GM21723 (cell line): ENCODE measurements around the gene ERBB2.

Source experiments
- ATAC-seq: cut with Tn5 transposase; IDR thresholded peaks from one replicate; pipeline ENCODE4 v1.9.1; 2021; ENCODE audit warnings: mild to moderate bottlenecking, moderate library complexity; ENCODE audit not compliant: unreplicated experiment

ERBB2 gene

DNA sequence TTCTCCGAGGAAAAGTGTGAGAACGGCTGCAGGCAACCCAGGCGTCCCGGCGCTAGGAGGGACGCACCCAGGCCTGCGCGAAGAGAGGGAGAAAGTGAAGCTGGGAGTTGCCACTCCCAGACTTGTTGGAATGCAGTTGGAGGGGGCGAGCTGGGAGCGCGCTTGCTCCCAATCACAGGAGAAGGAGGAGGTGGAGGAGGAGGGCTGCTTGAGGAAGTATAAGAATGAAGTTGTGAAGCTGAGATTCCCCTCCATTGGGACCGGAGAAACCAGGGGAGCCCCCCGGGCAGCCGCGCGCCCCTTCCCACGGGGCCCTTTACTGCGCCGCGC lies at the start of gene ERBB2:
Gene ERBB2, plus strand, starts transcription at position 247 of the 330 bp plus-strand sequence. CDS start 175 bp downstream, outside the sequence.
- no peak for ATAC-seq

DNA sequence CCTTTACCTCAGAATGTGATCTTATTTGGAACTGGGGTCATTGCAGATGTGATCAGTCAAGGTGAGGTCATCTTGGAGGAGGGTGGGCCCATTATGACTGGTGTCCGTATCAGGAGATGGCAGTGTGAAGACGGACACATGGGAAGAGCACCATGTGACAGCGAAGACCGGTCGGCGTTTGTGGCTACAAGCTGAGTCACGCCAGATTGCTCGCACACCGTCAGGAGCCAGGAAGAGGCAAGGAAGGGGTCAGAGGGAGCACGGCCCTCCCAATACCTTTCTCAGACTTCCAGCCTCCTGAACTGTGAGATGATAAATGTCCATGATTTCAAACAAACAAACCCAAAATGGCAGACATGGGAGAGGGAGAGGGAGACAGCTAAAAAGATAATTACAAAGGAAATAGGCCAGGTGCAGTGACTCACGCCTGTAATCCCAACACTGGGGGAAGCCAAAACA lies 49.7 kb upstream of the ERBB2 start:
- no peak for ATAC-seq

DNA sequence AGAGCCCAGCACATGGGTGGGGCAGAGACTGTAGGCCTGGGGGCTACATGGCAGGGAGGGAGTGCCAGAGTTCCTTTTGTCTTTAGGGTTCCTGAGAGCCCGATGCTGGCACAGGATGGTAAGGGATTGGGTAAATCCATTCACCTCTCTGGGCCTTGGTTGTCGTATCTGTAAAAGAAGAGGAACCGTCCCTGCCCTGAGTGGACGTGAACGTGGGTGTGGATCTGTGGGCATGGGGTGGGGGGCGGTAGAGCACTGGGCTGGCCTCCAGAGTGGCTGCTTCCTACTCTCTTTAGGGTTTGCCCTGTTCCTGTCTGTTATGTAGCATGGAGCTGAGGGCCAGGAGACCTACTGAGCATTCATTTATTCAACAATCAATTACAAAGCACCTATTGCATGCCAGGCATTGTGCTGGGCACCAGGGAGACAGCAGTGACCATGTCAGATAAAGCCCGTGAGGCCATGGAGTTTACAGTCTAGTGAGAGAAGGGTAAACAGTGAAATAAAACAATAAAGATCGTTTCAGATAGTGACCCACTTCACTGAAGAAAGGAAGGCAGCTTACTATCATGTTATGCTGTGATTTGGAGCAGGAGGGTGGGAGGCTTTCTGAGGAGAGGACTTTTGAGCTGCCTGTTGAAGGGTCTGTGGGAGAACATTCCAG lies 47.8 kb upstream of the ERBB2 start:
- no peak for ATAC-seq

DNA sequence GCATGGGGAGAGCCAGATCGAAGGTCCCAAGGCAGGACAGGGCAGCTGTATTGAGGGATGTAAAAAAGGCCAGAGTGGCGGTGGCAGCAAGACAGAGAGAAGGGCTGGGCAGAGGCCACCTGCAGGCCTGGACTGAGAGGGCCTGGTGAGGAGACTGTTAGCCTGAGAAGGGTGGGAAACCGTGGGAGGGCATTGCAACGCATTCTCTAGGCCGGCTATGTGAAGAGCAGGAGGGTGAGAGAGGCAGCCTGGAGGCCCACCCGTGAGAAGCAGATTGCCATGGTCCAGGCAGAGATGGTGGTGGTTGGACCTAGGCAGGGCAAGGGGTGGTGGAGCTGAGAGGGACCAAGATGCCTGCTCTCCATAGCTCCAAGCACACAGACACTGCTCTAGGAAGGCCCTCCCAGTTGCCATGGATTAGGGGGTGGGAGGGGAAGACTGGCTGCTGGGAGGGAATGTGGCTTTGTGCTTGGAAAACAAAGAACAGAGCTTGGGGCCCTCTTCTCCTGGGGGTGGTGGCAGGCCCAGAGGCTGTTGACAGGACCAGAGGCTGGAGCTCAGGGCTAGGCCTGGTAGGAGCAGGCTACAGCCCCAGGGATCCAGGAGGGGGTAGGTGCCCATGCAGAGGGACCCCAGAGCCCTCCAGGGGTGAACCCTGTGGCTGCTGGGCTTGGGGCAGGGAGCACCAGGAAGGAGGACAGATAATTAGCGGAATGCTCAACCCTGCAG lies 47.1 kb upstream of the ERBB2 start:
- no peak for ATAC-seq

DNA sequence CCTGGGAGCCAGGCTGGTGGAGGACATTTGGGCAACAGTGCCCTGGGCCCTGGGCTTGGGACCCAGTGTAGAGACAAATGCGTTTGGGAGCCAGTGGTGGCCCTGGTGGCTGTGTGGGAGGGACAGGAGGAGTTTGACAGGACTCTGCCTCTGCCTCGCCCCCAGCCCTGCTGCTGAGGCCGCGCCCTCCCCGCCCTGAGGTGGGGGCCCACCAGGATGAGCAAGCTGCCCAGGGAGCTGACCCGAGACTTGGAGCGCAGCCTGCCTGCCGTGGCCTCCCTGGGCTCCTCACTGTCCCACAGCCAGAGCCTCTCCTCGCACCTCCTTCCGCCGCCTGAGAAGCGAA lies 46.6 kb upstream of the ERBB2 start:
- no peak for ATAC-seq

DNA sequence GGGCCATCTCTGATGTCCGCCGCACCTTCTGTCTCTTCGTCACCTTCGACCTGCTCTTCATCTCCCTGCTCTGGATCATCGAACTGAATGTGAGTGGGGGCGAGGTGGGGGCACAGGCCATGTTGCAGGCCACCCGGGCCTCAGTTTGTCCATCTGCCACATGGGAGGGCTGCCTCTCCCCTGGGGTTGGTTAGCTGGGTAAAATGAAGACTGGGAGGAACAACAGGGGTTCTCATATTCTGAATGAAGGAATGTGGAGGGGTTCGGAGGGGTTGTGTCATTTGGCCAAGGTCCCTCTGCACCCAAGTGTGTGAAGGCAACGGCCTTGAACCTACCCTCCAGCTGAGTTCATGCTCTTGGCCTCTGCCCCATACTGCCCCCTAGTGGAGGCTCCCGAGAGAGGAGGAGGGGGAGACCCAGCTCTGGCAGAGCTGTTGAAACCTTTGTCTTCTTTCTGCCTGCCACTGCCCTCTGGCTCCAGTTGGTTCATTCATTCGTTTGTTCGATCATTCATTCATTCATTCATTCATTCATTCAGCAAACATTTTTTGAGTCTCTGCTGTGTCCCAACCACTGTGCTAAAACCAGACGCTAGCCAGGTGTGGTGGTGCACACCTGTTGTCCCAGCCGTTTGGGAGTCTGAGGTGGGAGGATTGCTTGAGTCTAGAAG lies 46.1 kb upstream of the ERBB2 start:
- no peak for ATAC-seq

DNA sequence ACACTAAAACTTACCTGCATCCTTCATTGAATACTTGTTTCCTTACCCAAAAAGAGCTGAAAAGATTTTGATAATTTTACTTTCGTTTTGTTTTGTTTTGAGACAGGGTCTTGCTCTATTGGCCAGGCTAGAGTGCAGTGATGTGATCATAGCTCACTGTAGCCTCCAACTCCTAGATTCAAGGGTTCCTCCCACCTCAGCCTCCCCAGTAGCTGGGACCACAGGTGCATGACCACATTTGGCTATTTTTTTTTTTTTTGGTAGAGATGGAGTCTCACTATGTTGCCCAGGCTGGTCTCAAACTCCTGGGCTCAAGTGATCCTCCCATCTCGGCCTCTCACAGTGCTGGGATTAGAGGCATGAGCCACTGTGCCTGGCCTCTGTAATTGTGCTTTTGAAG lies 44.8 kb upstream of the ERBB2 start:
- ATAC-seq = no peak

DNA sequence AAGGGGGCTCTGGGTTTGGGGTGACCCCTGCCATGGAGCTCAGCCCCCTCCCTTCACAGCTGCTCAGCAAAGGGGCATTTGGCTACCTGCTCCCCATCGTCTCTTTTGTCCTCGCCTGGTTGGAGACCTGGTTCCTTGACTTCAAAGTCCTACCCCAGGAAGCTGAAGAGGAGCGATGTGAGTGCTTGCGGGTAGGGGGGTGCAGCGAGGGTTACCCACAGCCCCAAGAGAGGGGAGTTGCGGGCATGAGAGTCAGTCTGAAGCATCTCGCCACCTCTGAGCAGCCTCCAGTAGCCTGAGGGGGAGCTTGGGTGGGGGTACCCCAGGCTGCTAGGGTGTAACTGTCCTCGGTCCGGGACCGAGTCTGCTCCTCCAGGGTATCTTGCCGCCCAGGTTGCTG lies 41.5 kb upstream of the ERBB2 start:
- ATAC-seq = no peak

DNA sequence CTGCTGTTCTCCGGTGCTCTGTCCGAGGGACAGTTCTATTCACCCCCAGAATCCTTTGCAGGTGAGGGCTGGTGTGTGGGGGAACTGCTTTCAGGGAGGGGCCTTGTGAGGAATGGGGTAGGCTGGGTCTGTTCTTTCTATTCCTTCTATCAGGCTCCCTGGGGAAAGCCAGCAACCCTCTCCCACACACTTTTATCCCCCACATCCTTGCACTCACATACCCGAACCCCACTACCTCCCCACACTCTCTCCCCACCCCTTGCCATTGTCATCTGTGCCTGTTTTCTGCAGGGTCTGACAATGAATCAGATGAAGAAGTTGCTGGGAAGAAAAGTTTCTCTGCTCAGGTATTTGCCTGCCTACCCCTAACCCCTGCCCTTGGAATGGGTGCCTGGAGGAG lies 41.1 kb upstream of the ERBB2 start:
- no peak for ATAC-seq

DNA sequence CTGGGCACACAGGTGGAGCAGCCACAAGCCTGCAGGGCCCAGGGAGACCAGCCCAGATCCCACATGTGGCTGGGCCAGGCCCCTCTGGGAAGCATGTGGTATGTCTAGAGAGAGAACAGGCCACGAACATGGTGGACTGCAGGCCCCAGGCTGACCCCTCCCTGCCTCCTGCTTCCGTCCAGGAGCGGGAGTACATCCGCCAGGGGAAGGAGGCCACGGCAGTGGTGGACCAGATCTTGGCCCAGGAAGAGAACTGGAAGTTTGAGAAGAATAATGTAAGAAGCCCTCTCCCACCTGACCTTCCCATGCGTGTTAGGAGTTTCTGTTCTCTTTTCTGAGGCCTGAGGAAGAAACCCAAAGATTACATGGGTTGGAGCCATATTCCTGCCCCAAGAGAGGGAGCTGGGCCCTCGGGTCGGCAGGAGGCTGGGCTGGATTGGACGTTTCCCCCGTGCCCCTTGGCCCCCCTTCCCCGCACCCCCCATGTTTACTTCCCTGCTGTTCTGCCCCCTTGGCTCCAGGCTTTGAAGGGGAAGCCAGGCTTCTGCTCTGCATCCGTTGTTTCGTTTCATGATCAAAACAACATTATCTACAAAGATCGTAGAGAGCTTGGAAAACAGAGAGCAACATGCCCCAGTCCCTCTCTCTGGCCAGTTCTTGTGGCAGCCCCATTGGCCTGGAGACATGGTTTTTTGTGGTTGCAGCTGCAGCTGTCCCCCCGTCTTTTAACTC lies 40.4 kb upstream of the ERBB2 start:
- ATAC-seq = no peak

DNA sequence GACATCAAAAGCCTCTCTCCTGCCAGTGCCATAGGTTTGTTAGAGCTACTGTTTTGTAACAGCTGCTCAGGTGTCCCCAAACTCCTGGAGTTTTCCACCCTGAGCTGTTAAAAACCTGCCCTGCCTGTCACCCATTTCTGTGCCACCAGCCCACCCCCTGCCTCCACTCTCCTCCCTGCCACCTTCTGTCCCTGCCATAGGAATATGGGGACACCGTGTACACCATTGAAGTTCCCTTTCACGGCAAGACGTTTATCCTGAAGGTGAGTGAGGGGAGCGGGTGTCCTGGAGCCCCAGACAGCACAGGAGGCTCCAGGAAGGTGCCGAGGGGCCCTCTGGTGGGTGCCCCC lies 39.9 kb upstream of the ERBB2 start:
- no peak for ATAC-seq

DNA sequence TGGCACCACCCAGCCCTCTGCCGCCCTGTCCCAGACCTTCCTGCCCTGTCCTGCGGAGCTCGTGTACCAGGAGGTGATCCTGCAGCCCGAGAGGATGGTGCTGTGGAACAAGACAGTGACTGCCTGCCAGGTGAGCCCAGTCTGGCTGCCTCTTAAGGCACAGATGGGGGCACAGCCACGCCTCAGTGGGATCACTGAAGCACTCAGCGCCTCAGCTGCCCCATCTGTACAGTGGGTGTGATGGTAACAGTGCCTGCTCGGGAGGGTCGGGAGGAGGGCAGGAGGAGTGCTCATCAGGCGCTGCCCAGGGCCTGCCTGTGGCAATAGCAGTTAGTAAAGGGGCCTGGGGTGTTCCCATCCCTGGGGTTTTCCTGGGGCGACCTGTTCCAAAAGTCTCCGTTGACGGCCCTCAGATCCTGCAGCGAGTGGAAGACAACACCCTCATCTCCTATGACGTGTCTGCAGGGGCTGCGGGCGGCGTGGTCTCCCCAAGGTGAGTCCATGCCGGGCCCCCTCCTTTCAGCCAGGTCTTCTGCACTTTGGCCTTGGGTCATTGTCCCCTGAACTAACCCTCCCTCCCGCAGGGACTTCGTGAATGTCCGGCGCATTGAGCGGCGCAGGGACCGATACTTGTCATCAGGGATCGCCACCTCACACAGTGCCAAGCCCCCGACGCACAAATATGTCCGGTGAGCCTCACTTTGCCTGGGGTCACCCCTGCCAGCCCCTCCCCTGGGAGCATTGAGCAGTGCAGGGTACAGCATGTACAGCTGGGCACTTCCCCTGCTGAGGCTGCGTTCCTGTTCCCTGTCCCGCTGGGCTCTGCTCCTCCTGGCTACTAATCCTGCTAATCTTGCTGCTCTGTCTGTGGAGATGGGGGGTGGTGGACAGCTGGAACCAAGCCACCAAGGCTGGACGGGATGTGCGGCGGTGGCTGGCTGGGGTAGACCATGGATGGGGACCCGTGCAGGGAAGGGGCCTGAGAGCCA lies 39.2 kb upstream of the ERBB2 start:
- no peak for ATAC-seq

DNA sequence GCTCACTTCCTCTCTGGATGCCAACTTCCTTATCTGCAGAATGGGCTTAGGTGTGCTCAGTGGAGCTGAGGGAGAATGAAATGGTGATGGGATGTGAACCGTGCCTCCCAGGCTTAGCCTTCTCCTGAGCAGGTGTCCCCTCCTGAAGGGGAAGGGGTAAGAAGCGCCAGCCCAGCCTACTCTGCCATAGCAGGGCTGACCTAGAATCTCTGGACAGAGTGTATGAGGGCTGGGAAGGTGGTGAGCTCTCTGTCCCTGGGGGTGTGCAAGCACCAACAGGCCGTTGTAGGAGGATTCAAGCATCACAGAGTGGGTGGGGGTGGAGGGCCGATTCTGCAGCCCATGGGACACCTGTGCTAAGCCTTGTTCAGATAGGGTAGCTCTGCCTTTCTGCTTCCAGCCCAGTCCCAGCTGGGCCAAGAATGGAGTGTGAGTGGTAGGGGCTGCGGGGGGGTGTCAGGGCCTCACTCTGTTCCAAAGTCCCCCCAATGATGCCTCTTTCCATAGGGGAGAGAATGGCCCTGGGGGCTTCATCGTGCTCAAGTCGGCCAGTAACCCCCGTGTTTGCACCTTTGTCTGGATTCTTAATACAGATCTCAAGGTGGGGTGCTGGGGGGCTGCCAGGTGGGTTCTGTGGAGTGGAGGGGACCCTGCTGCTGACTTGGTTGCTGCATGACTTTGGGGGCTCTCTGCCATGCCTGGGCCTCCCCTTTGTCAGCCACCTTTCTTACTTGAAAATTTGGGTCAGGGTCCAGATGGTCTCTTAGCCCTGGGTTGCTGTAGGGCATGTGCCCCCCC lies 37.9 kb upstream of the ERBB2 start:
- no peak for ATAC-seq

DNA sequence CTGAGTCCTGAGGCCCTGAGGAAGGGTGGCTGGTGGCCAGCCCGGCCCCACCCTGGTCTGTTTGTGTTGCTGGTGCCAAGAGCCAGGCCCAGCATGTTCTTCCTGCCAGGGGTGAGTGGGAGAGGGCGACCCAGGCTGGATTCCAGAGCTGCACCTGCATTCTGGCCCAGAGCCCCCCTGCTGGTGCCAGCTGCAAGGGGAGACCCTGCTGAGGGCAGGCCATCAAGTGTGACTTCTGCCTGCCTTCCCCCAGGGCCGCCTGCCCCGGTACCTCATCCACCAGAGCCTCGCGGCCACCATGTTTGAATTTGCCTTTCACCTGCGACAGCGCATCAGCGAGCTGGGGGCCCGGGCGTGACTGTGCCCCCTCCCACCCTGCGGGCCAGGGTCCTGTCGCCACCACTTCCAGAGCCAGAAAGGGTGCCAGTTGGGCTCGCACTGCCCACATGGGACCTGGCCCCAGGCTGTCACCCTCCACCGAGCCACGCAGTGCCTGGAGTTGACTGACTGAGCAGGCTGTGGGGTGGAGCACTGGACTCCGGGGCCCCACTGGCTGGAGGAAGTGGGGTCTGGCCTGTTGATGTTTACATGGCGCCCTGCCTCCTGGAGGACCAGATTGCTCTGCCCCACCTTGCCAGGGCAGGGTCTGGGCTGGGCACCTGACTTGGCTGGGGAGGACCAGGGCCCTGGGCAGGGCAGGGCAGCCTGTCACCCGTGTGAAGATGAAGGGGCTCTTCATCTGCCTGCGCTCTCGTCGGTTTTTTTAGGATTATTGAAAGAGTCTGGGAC lies 37.1 kb upstream of the ERBB2 start:
- ATAC-seq = no peak

DNA sequence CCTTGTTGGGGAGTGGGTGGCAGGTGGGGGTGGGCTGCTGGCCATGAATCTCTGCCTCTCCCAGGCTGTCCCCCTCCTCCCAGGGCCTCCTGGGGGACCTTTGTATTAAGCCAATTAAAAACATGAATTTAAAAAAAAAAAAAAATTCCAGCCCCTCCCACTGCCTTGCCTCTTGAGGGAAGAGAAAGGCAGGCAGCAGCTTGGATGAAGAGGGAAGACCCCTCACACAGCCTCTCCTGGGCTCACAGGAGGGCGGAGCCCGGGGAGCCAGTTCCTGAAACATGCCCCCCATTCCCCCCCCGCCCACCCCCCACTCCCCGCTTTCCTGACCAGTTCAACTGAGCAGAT lies 36.5 kb upstream of the ERBB2 start:
- ATAC-seq = no peak

DNA sequence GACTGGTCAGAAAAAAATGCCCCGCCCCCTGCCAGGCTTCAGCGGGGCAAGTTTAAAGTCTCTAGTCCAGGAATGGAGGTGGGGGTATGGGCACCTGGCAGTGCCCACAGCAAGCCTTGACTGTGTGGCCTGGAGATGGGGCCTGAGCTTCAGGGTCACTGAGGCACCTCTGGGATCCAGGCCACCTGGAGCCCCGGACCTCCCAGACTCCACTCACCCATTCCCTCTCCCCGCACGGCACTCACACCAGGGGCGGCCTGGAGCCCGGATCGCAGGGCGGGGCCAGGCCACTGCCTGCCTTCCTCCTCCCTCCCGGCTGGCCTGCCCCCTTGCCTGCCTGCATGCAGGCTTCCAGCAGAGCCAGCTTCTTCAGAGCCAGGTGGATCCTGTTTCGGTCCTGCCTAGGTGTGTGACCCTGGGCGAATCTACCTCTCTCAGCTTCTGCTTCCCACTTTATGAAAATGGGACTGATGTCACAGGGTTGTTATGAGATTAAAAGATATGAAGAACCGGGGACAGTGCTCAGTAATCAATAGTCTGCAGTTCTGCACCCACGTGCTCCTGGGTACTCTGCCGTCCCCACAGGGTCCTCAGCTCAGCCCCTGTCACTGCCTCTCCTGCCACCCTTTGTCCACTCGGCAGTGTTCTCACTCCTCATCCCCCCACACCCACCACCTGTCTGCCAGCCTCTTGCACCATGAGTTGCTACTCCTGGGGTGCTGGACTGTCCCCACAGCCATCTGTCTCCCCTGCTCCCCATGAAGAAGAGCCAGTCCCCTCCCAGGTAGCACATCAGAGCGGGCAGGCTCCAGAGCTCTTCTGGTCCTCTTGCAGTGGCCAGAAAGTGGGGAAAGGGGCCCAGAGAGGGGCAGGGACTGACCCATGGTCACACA lies 35.9 kb upstream of the ERBB2 start:
- no peak for ATAC-seq

DNA sequence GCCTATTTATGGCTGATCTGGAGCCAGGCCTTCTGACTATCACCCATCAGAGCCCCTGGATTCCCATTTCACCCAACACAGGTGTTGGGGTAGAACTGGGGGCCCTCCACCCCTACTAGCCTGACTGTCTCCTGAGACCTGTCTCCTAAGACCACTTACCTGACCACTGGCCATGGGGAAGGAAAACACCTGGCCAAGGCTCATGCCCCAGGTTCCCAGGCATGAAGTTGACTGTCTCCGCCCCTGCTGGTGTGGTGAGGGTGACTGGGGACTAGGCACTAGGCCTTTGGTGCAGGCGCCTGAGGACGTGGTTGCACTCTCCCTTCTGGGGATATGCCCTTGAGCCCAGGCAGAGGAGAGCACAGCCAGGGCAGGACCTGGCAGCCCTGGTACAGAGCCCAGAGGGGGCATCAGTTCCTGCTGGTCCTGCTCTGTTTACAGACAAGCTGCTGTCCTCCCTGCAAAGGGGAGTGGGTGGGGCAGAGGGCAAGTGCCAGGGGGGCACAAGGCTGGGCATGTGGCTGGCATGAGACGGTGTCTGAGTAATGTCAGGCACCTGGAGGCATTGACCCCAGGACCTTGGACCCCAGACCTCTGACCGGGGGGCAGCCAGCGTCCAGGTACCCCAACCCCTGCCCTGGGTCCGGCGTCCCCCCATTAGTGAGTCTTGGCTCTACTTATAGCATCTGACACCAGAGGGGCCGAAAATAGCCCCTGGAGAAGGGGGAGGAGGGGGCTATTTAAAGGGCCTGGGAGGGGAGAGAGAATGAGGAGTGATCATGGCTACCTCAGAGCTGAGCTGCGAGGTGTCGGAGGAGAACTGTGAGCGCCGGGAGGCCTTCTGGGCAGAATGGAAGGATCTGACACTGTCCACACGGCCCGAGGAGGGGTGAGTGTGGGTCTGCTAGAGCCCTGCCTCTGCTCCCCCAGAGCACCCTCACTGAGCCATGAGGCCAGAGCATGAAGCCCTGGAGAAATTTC lies 35.0 kb upstream of the ERBB2 start, which contains the start of gene TCAP:
Gene TCAP, plus strand, starts transcription at position 769 of the 981 bp plus-strand sequence. Its CDS starts 11 bp downstream, at position 780.
- no peak for ATAC-seq
